Activated T-helper 1 cell treated with Interleukin-2 at 50 U/mL for 16 hours (primary cell): Measurements from ENCODE around the gene ROR1.
"Not testable (repeated sequence)": the region's sequence is repeated elsewhere in the genome, so short reads cannot be mapped to it uniquely, and the experiment has no call there.

Experiments
- DNase-seq: peaks from one replicate; pipeline ENCODE4 v3.0.0-alpha.2; 2020; ENCODE audit warnings: low read depth

ROR1 gene

DNA sequence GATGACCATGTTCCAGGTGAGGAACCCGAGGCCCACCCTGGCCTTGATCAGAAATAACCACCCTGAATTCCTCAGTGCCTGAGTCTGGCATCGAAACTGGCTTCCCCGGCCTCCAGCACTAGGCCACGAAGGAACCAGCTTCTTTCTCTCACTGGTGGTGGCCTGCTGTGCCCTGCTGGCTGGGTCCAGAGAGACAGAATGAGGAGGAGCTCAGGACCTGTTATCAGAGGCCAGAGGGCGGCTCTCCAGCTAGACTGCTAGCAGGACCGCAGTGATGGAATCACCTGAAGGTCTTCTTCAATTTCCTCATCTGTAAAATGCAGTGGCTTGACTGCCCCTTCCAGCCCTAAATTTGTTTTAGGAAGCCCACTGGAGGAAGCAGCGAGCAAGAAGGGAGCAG is 20.5 kb downstream of the ROR1 start:
- DNase-seq: no peak

DNA sequence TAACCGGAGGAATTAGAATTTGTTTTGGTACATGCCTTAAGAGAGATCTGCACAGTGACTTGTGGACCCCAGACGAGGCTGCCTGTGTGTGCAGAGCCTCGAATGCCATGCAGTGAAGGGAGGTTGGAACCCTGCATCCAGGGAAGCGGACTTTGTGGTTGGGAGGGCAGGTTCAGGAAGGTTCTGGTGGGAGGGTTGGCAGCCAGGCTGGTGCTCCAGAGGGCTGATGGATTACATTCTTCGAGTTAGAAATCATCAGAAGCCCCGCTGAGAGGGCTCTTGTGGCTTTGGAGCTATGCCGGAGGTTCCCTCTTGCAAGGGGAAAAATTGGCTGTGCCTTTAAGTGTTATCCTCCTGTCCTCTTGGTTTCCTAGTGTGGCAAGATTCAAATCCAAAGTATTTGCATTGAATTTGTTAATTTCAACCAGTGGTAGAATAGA is 21.1 kb downstream of the ROR1 start:
- DNase-seq: no peak

DNA sequence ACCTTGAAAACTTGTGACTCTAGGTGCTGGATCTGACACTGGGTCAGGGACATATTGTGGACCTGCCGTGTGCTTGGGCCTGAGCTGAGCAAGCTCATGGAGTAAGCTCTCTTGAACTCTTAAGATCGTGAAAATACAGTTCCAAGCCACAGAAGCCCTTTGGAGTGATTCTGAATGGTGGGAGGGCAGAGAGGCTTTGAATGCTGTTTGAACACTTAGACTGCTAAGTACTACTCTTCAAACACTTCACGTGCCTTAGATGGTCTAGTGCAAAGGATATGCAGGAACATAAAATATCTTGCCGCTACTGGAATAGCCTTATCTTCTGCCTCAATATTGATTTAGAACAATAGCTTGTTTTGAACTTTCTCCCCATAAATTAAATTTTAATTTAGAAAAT is 21.6 kb downstream of the ROR1 start:
- no peak for DNase-seq

DNA sequence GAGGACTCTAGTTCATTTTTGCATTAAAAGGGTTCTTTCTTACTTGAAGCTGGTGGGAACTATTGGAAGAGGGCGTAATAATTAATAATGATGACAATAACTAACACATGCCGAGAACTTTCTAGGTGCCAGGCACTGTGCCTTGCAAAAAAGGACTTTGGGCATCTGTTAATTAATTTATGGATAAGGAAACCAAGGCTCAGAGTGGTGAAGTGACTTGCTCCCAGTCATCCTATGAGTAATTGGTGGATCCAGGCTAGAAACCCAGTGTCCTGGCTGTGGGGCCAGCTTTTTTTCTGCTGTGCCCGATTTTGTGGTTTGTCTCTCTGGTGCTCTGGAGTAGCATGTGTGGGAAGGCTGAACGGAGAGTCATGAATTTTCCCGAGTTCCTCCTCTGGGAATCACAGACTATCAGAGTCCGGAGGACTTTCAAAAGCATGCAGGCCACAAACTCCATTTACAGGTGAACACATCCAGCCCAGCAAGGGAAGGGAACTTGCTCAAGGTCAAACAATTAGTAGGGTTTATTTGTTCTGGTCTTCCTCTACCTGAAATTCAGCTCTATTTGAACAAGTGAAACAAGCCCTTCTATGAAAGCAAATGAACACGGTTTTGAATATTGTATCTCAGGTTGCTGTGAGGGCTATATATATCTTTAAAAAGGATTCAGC is 23.4 kb downstream of the ROR1 start:
- DNase-seq: no peak

DNA sequence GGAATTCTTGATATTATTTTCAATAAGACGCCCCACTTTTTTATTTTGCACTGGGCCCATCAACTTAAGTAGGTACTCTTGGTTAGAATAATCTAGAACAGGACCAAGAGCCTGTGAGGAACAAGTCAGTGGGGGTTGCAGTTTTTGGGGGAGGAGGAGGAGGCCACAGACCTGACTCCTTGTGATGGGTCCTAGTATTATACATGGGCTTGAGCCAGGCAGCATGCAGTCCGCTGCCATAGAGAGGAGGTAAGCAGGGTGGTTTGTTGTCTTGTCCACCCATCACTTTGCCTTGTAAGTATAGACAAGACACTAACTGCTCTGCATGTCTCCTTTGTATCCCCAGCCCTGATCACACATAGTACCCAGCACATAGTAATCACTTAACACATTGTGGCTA is 24.5 kb downstream of the ROR1 start:
- no peak for DNase-seq

DNA sequence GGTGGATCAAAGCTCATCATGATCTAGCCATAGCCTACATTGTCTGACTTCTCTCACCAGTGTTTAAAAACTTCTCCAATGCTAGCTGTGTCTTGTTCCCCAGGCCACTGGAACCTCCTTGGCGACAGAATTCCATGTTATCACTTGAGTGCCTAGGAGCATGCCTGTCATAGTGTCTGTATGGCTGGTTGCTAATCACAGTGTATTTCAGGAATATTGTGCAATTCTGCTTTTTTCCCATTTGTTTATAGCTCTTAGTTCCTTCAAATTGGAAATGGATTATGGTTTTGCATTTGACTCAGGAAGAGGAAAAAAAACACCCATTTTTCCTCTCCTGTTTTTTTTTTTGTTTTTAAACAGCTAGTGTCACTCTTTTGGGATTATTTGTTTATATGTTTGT is 25.5 kb downstream of the ROR1 start:
- DNase-seq: no peak

DNA sequence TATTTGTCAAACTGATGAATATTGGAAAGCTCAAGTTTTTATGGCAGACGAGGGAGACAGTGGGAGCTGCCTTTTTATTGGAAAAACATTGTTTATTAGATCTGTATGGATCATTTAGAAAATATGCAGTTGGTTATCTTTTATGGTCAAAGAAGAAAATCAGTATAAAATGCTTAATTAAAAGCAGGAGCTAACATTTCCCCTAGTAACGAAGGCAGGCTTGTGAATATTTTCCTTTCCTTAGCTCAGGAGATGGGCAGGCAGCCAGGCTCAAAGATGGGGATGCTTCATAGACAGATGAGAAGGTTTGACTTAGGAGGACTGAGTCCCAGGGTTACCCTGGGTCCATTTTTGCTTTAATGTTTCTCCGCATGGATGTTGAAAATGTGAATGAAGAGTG is 26.0 kb downstream of the ROR1 start:
- no peak for DNase-seq

DNA sequence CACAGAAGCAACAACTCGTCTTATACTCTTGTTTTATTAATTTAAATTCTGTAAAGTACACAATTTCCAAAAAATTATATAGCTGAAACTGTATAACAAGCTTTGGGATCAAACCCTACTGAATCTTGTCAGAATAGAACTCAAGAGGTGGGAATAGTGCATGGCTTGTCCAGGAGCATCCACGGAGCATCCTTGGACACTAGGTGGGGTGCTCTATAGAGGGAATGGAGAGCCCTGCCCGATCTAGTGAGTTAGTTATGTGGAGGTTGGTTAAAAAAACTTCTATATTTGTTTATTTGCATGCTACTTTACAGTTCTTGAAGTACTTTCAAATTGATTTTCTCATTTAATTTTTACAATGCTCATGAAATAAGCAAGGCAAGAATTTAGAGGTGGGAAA is 28.3 kb downstream of the ROR1 start:
- no peak for DNase-seq

DNA sequence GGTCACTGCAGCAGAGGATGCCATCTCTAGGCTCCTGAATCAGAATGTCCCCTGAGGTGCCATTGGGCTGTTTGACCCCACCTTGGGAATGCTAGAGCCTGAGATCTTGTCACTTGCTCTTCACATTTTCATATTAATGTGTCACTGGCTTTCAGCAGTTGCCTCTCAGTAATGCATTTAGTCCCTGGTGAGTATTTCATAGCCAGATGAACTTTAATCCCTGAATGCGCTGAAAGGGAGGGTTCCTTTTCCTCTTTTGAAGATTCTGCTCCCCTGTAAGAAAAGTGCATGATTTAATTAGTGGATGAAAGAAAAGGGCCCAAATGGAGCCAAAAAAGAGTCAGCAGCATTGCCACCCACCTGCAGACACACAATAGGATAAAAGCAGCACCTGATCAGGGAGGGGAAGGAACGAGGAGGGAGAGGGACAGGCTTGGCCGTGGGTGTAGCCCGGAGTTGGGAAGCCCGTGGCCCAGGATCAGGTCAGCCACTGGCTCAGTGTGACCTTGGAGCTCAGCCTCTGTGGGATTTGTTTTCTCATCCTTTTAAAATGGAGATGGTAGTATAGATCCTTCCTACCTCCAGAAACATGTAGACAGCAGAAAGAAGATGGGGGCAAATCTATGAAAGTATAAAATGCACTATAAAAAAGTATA is 31.1 kb downstream of the ROR1 start:
- no peak for DNase-seq

DNA sequence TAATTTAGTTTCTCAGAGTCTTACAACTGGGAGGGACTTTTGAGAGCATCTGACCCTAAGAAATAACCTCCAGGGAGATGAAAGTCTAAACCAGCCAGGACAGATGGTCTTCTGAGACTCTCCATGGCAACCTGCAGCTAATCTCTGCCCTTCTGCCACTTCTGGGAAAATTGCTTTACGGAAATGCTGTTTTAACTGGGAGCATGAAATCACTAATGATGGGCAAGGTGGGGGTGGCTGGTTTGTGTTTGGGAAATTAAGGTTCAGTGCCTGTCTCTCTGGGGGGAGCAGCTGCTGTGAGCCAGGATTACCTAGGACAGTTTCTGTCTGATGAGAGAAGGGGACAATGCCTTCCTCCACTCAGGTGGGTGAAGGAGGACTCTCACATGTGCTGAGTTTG is 33.2 kb downstream of the ROR1 start:
- no peak for DNase-seq

DNA sequence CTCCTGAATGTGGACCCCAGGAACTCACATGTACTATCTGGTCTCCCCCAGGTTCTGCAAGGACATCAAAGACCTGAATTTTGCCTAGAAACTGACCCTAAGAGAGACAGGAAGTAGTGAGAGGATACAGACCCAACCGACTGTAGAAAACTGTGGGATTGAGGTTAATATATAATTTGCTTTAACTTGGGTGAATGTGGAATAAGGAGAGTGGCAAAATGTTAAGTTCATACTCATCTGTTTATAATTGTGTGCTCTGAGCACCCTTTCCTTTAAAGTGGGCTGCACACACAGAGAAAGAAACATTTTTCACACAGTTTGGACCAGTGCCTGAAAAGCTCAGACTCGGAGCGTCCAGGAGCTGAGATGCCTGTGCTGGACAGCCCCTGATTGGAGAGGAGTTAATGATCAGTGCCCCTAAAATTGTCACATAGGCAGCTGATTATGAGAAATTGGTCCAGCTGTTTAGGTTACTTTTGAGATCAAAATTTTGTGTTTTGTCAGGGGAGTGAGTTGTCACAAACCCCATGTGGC is 37.2 kb downstream of the ROR1 start:
- DNase-seq: no peak

DNA sequence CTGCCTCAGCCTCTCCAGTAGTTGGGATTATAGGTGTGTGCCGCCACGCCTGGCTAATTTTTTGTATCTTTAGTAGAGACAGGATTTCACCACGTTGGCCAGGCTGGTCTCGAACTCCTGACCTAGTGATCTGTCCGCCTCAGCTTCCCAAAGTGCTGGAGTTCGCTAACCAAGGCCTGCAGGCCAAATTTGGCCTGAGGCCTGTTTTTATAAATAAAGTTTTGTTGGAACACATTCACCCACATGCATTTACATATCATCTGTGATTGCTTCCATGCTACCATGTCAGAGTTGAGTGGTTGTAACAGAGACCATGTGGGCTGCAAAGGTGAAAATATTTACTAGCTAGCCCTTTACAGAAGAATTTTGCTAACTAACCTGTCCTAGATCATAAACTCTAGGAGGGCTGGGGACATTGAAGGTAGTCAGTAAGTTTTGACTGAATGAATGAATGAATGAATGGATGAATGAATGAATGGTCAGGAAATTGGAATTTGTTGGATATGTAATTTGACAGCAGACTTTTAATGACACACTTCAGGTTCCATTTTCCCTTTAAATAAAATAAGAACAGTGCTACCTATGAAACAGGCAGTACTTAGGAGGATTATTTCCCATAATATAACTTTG is 38.4 kb downstream of the ROR1 start:
- DNase-seq: no peak

DNA sequence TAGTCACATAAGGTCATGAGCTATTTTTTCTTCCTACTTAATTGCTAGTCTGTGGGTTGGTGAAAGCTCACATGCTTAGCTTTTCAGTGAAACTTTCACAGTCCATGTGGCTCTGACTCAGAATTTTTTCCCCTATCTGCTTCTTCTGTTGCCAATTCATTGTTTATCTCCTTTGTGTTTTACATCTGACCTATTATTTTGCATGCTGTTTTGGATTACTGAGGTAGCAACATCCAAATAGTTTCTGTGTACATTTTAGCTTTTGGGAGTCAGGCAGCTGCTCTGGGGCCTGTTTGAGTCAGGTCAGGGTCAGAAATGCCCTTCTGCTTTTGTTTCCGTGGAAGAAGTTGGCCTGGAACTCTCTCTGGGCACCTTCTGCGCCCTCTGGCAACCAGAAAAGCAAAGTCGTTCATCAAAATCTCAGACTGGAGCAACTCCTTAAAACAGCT is 40.0 kb downstream of the ROR1 start:
- DNase-seq: no peak

DNA sequence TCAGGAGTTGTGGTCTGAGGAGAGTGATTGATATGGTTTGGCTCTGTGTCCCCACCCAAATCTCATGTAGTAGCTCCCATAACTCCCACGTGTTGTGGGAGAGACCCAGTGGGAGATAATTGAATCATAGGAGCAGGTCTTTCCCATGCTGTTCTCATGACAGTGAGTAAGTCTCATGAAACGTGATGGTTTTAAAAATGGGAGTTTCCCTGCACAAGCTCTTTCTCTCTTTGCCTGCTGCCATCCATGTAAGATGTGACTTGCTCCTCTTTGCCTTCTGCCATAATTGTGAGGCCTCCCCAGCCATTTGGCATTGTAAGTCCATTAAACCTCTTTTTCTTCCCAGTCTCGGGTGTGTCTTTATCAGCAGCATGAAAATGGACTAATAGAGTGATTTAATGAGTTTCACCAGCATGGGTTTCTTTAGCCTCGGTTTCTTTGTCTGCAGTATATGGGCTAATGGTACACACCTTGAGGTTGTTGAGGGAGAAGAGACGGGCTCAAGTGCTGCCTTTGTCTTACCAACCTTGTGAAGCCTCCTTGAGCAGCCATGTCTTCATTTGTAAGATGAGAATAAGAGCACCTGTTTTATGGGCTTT is 42.5 kb downstream of the ROR1 start:
- not testable (repeated sequence) for DNase-seq

DNA sequence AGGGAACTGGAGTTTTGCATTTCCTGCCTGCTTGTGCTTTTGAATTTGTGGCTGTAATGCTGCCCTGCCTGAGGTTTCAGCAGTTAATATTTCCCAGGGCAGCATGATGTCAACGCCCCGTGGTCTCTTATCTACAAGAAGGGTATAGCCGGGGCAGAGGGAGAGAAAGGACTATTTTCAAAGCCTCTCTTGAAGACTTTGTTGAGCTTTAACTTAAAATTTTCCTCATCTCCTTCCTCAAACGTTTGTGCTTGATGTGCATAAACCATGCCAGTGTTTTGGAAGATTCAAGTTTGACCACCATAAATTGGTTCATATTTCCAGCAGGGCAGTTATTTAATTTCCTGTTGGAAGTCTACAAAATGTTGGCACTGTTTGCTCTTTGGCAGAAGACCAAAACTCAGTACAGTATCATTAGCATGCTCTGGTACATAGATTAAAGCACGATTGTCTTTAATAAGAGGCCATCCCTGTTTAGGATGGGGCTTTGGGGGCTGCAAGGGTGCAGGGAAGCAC is 43.4 kb downstream of the ROR1 start:
- no peak for DNase-seq

DNA sequence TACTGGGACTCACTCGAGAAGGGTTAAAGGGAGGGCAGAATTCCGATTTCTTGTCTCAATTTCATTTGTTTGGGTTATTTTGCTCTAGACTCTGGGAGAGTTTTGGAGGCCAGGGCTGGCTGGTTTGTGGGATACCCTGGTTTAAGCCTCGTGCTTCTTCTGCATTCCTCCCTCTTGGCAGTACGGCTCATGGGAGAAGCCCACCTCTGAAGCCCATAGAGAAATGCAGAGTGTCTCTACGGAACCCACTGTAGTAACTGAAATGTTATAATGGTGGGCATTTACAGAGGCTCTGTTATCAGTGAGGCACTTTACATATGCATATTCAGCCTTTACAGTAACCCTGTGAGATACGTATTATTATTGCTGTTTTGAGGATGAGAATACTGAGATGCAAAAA is 43.9 kb downstream of the ROR1 start:
- DNase-seq: no peak

DNA sequence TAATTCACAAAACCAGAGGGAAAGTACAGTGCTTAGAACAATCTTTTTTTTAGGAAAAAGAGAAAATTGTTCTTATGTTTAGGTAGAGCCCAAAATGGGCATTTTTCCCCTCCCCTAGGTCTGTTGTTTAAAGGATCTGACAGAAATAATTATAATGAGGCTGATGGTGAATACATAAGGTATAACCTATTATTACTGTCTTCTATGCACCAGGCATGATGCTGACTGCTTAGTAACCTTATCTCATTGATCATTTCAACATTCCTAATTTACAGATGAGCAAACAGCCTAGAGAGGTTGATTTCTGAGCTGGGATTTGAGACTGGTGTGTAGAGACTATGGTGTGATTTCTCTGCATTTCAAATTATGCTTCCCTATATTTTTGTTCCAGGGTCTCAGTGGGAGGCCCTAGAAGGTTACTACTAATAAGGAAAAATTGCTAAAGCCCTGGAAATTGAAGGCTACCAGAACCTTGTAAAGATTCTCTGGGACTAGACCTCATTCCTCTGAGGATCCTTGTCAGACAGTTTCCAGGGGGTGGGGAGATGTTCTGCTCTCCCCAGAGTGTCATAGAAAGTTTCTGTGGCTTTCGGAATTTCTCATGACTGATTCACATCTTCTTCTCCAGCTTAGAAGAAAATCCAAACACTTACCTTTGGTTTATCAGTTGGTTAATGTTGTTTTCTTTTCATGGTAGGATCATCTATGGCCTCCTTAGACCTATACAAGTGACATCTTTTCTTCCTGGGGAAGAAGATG is 44.9 kb downstream of the ROR1 start:
- no peak for DNase-seq

DNA sequence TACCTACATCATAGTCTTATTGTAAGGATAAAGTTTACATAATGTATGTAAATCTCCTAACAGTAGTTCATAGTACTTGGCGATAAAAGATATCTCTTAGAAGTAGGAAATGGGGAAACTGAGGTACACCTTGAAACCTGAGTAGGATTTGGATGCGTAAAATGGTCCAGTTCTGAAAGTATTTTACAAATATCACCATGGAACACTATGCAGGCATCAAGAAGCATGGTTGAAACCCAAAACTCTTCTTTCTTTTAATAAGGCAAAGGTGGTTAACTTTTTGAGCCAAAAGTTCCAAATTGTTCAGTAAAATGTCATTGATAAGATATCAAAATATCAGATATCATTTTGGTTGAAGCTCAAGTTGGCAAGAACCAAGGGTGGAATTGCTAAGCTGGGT is 46.0 kb downstream of the ROR1 start:
- DNase-seq: no peak

DNA sequence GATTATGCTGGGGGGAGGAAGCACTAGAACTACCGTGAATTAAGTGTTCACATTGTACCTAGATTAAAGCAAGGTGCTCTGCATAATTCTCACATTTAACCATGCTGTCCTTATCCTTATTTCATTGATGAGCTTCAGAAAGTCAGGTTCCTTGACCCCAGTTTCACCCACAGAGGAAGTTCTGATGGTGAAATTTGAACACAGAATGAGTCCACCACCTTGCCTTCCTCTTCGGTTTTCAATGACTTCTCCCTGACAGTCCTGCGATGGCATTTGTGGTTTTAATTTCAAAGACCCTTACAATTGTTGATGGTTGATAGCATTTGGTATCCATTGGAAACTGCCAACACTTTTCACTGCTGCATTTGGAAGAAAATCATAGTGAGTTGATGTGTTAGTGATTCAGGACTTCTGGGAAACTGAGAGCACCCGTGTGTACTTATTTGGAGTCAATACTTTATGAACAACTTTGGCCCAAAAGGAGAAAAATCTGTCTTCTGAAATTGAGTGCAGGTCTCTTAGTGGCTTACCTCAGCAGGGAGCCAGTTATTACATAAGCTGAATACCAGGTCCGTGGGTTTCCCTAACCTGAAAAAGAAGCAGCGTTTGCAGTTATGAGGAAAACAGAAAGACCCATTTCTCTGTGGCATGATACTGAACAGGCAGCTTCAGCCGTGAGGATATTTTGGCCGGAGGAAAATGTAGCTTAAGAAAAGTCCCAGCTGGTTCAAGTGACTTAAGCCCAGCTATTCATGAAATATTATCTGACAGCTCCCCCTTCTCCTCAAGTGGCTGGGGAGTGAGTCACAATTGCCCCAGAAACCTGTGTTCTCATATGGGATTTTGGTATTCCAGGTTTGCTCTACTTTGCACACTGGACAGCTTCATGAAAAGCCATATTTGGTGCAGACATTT is 47.5 kb downstream of the ROR1 start:
- no peak for DNase-seq

DNA sequence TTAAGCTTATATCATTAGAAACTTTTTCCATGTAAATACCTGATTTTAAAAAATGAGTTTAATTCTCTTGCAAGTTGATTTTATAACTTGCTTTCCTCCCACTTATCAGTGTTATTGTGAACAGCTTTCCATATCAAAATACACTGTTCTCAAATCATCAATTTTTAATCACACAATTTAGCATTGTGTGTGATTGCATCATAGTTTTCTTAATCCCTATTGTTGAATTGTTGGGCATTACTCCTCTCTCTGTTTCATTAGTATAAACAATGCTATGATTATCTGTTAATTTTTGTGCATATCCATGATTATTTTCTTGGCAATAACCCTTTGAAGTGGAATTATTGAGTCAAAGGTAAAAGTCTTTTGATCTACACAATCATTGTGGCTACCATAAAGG is 48.7 kb downstream of the ROR1 start:
- no peak for DNase-seq

DNA sequence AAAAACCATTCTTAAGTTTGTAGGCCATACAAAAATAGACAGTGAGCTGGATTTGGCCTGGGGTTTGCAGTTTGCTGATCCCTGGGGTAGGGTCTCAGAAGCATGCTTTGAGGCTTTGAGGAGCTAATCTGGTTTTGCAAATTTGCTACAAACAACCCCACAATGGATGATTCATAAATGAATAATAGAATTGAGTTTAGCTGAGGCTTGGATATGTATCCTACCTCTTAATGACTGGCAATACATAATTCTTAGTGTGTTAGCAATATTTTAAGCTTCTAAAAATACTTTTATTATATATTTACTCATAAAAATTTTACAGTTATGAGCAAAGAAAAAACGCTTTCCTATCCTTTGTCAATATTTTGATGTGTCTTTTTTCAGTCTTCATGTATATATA is 50.6 kb downstream of the ROR1 start:
- DNase-seq: no peak
